GM21360 (cell line): ENCODE measurements around the gene BAHD1.
"Not testable (repeated sequence)": the region's sequence is repeated elsewhere in the genome, so short reads cannot be mapped to it uniquely, and the experiment has no call there.

Experiments used
- ATAC-seq: cut with Tn5 transposase; IDR thresholded peaks from one replicate; pipeline ENCODE4 v1.9.1; 2021; ENCODE audit warnings: mild to moderate bottlenecking, moderate library complexity; ENCODE audit not compliant: unreplicated experiment

Gene BAHD1

GRCh38 chr15:40443255-40443654 lies 2.5 kb downstream of the BAHD1 start:
- no peak for ATAC-seq

GRCh38 chr15:40443846-40444245 lies 3.1 kb downstream of the BAHD1 start:
- ATAC-seq: no peak

- no peak for ATAC-seq
Observed at GRCh38 chr15:40444736-40445135, 4.0 kb downstream of the BAHD1 start.

- ATAC-seq: no peak
Observed at GRCh38 chr15:40445421-40445922, 4.7 kb downstream of the BAHD1 start.

GRCh38 chr15:40446144-40446543 lies 5.4 kb downstream of the BAHD1 start:
- no peak for ATAC-seq

GRCh38 chr15:40448354-40448753 lies 7.6 kb downstream of the BAHD1 start:
- no peak for ATAC-seq

- ATAC-seq: no peak
Observed at GRCh38 chr15:40449275-40449674, 8.5 kb downstream of the BAHD1 start.

GRCh38 chr15:40450047-40450446 lies 9.3 kb downstream of the BAHD1 start:
- no peak for ATAC-seq

- no peak for ATAC-seq
Observed at GRCh38 chr15:40451527-40452158, 10.9 kb downstream of the BAHD1 start.

GRCh38 chr15:40452296-40453090 lies 11.7 kb downstream of the BAHD1 start:
- no peak for ATAC-seq

- ATAC-seq: not testable (repeated sequence)
Observed at GRCh38 chr15:40453941-40454340, 13.2 kb downstream of the BAHD1 start.

- no peak for ATAC-seq
Observed at GRCh38 chr15:40454904-40455391, 14.2 kb downstream of the BAHD1 start.

- no peak for ATAC-seq
Observed at GRCh38 chr15:40456299-40456712, 15.6 kb downstream of the BAHD1 start.

- no peak for ATAC-seq
Observed at GRCh38 chr15:40456738-40457137, 16.0 kb downstream of the BAHD1 start.

- ATAC-seq: no peak
Observed at GRCh38 chr15:40458495-40459371, 18.0 kb downstream of the BAHD1 start.

GRCh38 chr15:40459391-40460015 lies 18.8 kb downstream of the BAHD1 start:
- ATAC-seq: no peak

- ATAC-seq: no peak
Observed at GRCh38 chr15:40460404-40460803, 19.7 kb downstream of the BAHD1 start.

- ATAC-seq: no peak
Observed at GRCh38 chr15:40461958-40462357, 21.2 kb downstream of the BAHD1 start.

GRCh38 chr15:40463279-40463678 lies 22.5 kb downstream of the BAHD1 start:
- no peak for ATAC-seq

- no peak for ATAC-seq
Observed at GRCh38 chr15:40463886-40464545, 23.3 kb downstream of the BAHD1 start.
